ENCODE data around the gene NKX1-2. TPM values are rescaled to one million over a fixed set of nuclear protein-coding genes. Genes with fewer than 3 reads are reported as not detected.
"Not testable (repeated sequence)": the region's sequence is repeated elsewhere in the genome, so short reads cannot be mapped to it uniquely, and the experiment has no call there.

The NKX1-2 gene
- total RNA-seq, 1 experiment from 2014 or later = 0.36 TPM

GRCh38 chr10:124446830-124447750, 2.7 kb downstream of the NKX1-2 start:
- Histone ChIP-seq H3K9ac (ENCODE audit: low read length) (no peak overlapping the region), H3K27me3 (ENCODE audit: low read length) (peaks cover 27% of the 10 kb centered on the region), H3F3A (ENCODE audit: low read length, unreplicated experiment) (no peaks in the 10 kb centered on the region), H3K4me1 (ENCODE audit: insufficient read depth, low read length) (peaks cover 3% of the 10 kb centered on the region; the same call in 1 of the 2 replicates), H2AFZ (ENCODE audit: low read length) (no peak overlapping the region), H3K79me2 (ENCODE audit: low read length) (no peaks in the 10 kb centered on the region), H3K9me2 (replicated peaks; ENCODE audit: low read length) (no peaks in the 10 kb centered on the region), H3K4me2 (ENCODE audit: low read length) (no peak overlapping the region), H3K27ac (ENCODE audit: low read length) (no peak overlapping the region), H3K9me3 (ENCODE audit: low read length) (no peaks in the 10 kb centered on the region), H3K36me3 (ENCODE audit: low read depth, low read length) (no peaks in the 10 kb centered on the region), H3K4me3 (ENCODE audit: low read length) (no peak overlapping the region), H4K20me1 (ENCODE audit: low read length) (no peaks in the 10 kb centered on the region)
- CTCF ChIA-PET = no interaction called here
- POLR2A ChIA-PET (ENCODE audit: unreplicated experiment) = no interaction called here
- intact Hi-C loops (cut with micrococcal nuclease) = no loop called here
- no peak for ATAC-seq
- TF ChIP-seq EZH2phosphoT487 (IDR thresholded peaks at IDR 0.05; ENCODE audit: borderline replicate concordance, low read length) (no peak), EZH2 (IDR thresholded peaks at IDR 0.05; ENCODE audit: low read length, unreplicated experiment) (no peak), CTCF (conservative IDR thresholded peaks at IDR 0.05; ENCODE audit: low read depth, low read length) (no peak)
- no TSS peak for BruUV-seq (replicated peaks)
- no peak for DNase-seq

- BruUV-seq (replicated peaks); H3K4me3 ChIP-seq (ENCODE audit: low read length); POLR2A ChIA-PET (ENCODE audit: unreplicated experiment); ATAC-seq; H3K9me3 ChIP-seq (ENCODE audit: low read length); H3K4me1 ChIP-seq (ENCODE audit: insufficient read depth, low read length); H3K27ac ChIP-seq (ENCODE audit: low read length); H3K36me3 ChIP-seq (ENCODE audit: low read depth, low read length); H3K9me2 ChIP-seq (replicated peaks; ENCODE audit: low read length); H3K79me2 ChIP-seq (ENCODE audit: low read length); H3K4me2 ChIP-seq (ENCODE audit: low read length); H3K27me3 ChIP-seq (ENCODE audit: low read length); H3K9ac ChIP-seq (ENCODE audit: low read length); H4K20me1 ChIP-seq (ENCODE audit: low read length); intact Hi-C loops (cut with micrococcal nuclease); H2AFZ ChIP-seq (ENCODE audit: low read length); DNase-seq; H3F3A ChIP-seq (ENCODE audit: low read length, unreplicated experiment); CTCF ChIA-PET: not testable (repeated sequence)
Measured at GRCh38 chr10:124441694-124442093, 8.1 kb downstream of the NKX1-2 start.

DNA sequence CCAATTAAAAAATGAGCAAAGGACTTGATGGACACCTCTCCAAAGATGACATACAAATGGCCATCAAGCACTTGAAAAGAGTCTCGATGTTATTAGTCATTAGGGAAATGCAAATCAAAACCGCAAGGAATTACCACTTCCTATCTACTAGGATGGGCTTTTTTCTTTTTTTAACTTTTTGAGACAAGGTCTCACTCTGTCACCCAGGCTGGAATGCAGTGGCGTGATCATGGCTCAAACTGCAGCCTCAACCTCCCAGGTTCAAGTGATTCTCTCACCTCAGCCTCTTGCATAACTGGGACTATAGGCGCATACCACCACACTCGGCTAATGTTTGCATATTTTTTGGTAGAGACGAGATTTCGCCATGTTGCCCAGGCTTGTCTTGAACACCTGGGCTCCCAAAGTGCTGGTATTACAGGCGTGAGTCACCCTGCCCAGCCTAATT, 13.6 kb downstream of the NKX1-2 start:
- Histone ChIP-seq H3K27ac (ENCODE audit: low read length) (no peak overlapping the region), H3K4me1 (ENCODE audit: insufficient read depth, low read length) (peaks cover 8% of the 10 kb centered on the region; the same call in 1 of the 2 replicates), H3K9me2 (replicated peaks; ENCODE audit: low read length) (no peaks in the 10 kb centered on the region), H3K4me2 (ENCODE audit: low read length) (no peak overlapping the region), H3K79me2 (ENCODE audit: low read length) (no peaks in the 10 kb centered on the region), H3F3A (ENCODE audit: low read length, unreplicated experiment) (no peaks in the 10 kb centered on the region), H4K20me1 (ENCODE audit: low read length) (no peaks in the 10 kb centered on the region), H3K9ac (ENCODE audit: low read length) (no peak overlapping the region), H3K36me3 (ENCODE audit: low read depth, low read length) (no peaks in the 10 kb centered on the region), H3K27me3 (ENCODE audit: low read length) (no peaks in the 10 kb centered on the region), H2AFZ (ENCODE audit: low read length) (no peak overlapping the region), H3K9me3 (ENCODE audit: low read length) (no peaks in the 10 kb centered on the region), H3K4me3 (ENCODE audit: low read length) (no peak overlapping the region)
- POLR2A ChIA-PET (ENCODE audit: unreplicated experiment) = no interaction called here
- ATAC-seq = no peak
- BruUV-seq (replicated peaks) = no TSS peak
- CTCF ChIA-PET = no interaction called here
- intact Hi-C loops (cut with micrococcal nuclease) = no loop called here
- TF ChIP-seq EZH2 (IDR thresholded peaks at IDR 0.05; ENCODE audit: low read length, unreplicated experiment) (no peak), EZH2phosphoT487 (IDR thresholded peaks at IDR 0.05; ENCODE audit: borderline replicate concordance, low read length) (no peak), CTCF (conservative IDR thresholded peaks at IDR 0.05; ENCODE audit: low read depth, low read length) (no peak)
- DNase-seq = no peak

DNA sequence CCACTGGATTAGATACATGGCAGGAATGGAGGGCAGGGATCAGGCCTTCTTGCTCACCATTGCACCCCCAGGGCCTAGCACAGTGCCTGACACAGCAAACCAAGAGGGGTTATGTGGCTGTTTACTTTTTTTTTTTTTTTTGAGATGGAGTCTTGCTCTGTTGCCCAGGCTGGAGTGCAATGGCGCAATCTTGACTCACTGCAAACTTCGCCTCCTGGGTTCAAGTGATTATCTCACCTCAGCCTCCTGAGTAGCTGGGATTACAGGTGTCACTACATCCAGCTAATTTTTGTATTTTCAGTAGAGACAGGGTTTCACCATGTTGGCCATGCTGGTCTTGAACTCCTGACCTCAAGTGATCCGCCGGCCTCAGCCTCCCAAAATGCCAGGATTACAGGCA, 14.2 kb downstream of the NKX1-2 start:
- H3K27ac ChIP-seq (ENCODE audit: low read length); ATAC-seq: not testable (repeated sequence)

More for the DNA sequence above, 14.2 kb downstream of the NKX1-2 start:
- H2AFZ ChIP-seq (ENCODE audit: low read length); H3F3A ChIP-seq (ENCODE audit: low read length, unreplicated experiment); H3K79me2 ChIP-seq (ENCODE audit: low read length); H3K36me3 ChIP-seq (ENCODE audit: low read depth, low read length); intact Hi-C loops (cut with micrococcal nuclease); H3K4me1 ChIP-seq (ENCODE audit: insufficient read depth, low read length); POLR2A ChIA-PET (ENCODE audit: unreplicated experiment); H3K9ac ChIP-seq (ENCODE audit: low read length); BruUV-seq (replicated peaks); H3K4me2 ChIP-seq (ENCODE audit: low read length); H3K9me3 ChIP-seq (ENCODE audit: low read length); CTCF ChIA-PET; H3K4me3 ChIP-seq (ENCODE audit: low read length); DNase-seq; H4K20me1 ChIP-seq (ENCODE audit: low read length); H3K27me3 ChIP-seq (ENCODE audit: low read length); H3K9me2 ChIP-seq (replicated peaks; ENCODE audit: low read length): not testable (repeated sequence)
